SK-N-SH treated with all-trans-retinoic acid at 6 μM for 48 hours (cell line): Measurements from ENCODE around the gene TMEM63A.
A peak's percentile ranks its signal among the peaks of the same experiment; 100 is the strongest.

Experiments used
- ATAC-seq: fragments of 200-7000 bp; cut with Tn5 transposase; 3 replicates; pipeline ENCODE4 v1.9.1; 2020; ENCODE audit warnings: mild to moderate bottlenecking, moderate library complexity
- ARNTL ChIP-seq: fragments of 450-650 bp; formaldehyde crosslinking; IDR thresholded peaks from 2 replicates; pipeline ENCODE4 v1.5.0; 2020; ENCODE audit warnings: low read depth, mild to moderate bottlenecking, moderate library complexity, borderline replicate concordance
- BACH2 ChIP-seq: fragments of 250-450 bp; sonication (Bioruptor Pico); IDR thresholded peaks from 2 replicates; pipeline ENCODE4 v1.9.0; 2021; ENCODE audit warnings: mild to moderate bottlenecking, borderline replicate concordance
- CSDC2 ChIP-seq: fragments of 250-450 bp; sonication (Bioruptor Pico); IDR thresholded peaks from 2 replicates; pipeline ENCODE4 v1.5.0; 2020; ENCODE audit warnings: mild to moderate bottlenecking, moderate library complexity
- CSRNP3 ChIP-seq: fragments of 250-450 bp; sonication (Bioruptor Pico); IDR thresholded peaks from 2 replicates; pipeline ENCODE4 v1.5.1; 2021; ENCODE audit warnings: mild to moderate bottlenecking, moderate library complexity
- OSR1 ChIP-seq: fragments of 250-450 bp; sonication (Bioruptor Pico); IDR thresholded peaks from 2 replicates; pipeline ENCODE4 v1.8.0; 2022; ENCODE audit warnings: moderate library complexity, mild to moderate bottlenecking, inconsistent platforms
- PATZ1 ChIP-seq: fragments of 250-450 bp; sonication (Bioruptor Pico); IDR thresholded peaks from 2 replicates; pipeline ENCODE4 v1.8.0; 2020; ENCODE audit warnings: mild to moderate bottlenecking, moderate library complexity, borderline replicate concordance
- PPARA ChIP-seq: fragments of 250-450 bp; sonication (Bioruptor Pico); IDR thresholded peaks from 2 replicates; pipeline ENCODE4 v1.5.0; 2020; ENCODE audit warnings: mild to moderate bottlenecking, borderline replicate concordance
- SNAI2 ChIP-seq: fragments of 250-450 bp; sonication (Bioruptor Pico); IDR thresholded peaks from 2 replicates; pipeline ENCODE4 v1.5.0; 2020; ENCODE audit warnings: mild to moderate bottlenecking, moderate library complexity
- TCF4 ChIP-seq: fragments of 250-450 bp; sonication (Bioruptor Pico); IDR thresholded peaks from 2 replicates; pipeline ENCODE4 v1.8.0; 2021; ENCODE audit warnings: mild to moderate bottlenecking, moderate library complexity, borderline replicate concordance
- TOX ChIP-seq: fragments of 250-450 bp; sonication (Bioruptor Pico); IDR thresholded peaks from 2 replicates; pipeline ENCODE4 v1.8.0; 2021; ENCODE audit warnings: mild to moderate bottlenecking, moderate library complexity, borderline replicate concordance
- ZC3H10 ChIP-seq: fragments of 250-450 bp; sonication (Bioruptor Pico); IDR thresholded peaks from 2 replicates; pipeline ENCODE4 v1.5.1; 2021; ENCODE audit warnings: mild to moderate bottlenecking, moderate library complexity
- ZFP3 ChIP-seq: fragments of 250-450 bp; sonication (Bioruptor Pico); IDR thresholded peaks from 2 replicates; pipeline ENCODE4 v1.5.0; 2020; ENCODE audit warnings: mild to moderate bottlenecking, moderate library complexity
- ZNF70 ChIP-seq: fragments of 450-650 bp; formaldehyde crosslinking; IDR thresholded peaks from 2 replicates; pipeline ENCODE4 v1.5.0; 2020; ENCODE audit warnings: mild to moderate bottlenecking, moderate library complexity
- ZNF8 ChIP-seq: fragments of 450-650 bp; formaldehyde crosslinking; IDR thresholded peaks from 2 replicates; pipeline ENCODE4 v1.5.0; 2020; ENCODE audit warnings: mild to moderate bottlenecking, moderate library complexity
- TF ChIP-seq, protein P1 (sequence below): fragments of 250-450 bp; sonication (Bioruptor Pico); IDR thresholded peaks from 2 replicates; pipeline ENCODE4 v1.8.0; 2021; ENCODE audit warnings: low read depth, mild to moderate bottlenecking, moderate library complexity, borderline replicate concordance
- TF ChIP-seq, protein P2 (sequence below): fragments of 250-450 bp; sonication (Bioruptor Pico); IDR thresholded peaks from 2 replicates; pipeline ENCODE4 v1.5.1; 2020; ENCODE audit warnings: low read depth, mild to moderate bottlenecking, moderate library complexity
- TF ChIP-seq, protein P3 (sequence below): fragments of 250-450 bp; sonication (Bioruptor Pico); IDR thresholded peaks from 2 replicates; pipeline ENCODE4 v1.5.0; 2020; ENCODE audit warnings: mild to moderate bottlenecking, moderate library complexity

Gene TMEM63A

GRCh38 chr1:225818229-225818628 is 64.0 kb downstream of the TMEM63A start (continued):
- TF ChIP-seq, protein P1, sequence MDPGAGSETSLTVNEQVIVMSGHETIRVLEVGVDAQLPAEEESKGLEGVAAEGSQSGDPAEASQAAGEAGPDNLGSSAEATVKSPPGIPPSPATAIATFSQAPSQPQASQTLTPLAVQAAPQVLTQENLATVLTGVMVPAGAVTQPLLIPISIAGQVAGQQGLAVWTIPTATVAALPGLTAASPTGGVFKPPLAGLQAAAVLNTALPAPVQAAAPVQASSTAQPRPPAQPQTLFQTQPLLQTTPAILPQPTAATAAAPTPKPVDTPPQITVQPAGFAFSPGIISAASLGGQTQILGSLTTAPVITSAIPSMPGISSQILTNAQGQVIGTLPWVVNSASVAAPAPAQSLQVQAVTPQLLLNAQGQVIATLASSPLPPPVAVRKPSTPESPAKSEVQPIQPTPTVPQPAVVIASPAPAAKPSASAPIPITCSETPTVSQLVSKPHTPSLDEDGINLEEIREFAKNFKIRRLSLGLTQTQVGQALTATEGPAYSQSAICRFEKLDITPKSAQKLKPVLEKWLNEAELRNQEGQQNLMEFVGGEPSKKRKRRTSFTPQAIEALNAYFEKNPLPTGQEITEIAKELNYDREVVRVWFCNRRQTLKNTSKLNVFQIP (CRISPR knock-in tag) = no peak

GRCh38 chr1:225817611-225818061 is 64.5 kb downstream of the TMEM63A start:
- TF ChIP-seq, protein P2, sequence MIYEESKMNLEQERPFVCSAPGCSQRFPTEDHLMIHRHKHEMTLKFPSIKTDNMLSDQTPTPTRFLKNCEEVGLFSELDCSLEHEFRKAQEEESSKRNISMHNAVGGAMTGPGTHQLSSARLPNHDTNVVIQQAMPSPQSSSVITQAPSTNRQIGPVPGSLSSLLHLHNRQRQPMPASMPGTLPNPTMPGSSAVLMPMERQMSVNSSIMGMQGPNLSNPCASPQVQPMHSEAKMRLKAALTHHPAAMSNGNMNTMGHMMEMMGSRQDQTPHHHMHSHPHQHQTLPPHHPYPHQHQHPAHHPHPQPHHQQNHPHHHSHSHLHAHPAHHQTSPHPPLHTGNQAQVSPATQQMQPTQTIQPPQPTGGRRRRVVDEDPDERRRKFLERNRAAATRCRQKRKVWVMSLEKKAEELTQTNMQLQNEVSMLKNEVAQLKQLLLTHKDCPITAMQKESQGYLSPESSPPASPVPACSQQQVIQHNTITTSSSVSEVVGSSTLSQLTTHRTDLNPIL (CRISPR knock-in tag) = no peak
- no peak for TF ChIP-seq TCF4
- TF ChIP-seq CSDC2 (CRISPR knock-in tag) = 0 out of 2 replicates have a peak, but pooled peaks have one; percentile 65
- TF ChIP-seq SNAI2 (CRISPR knock-in tag) = 0 out of 2 replicates have a peak, but pooled peaks have one; percentile 54
- TF ChIP-seq ZC3H10 = 0 out of 2 replicates have a peak, but pooled peaks have one; percentile 45
- TF ChIP-seq OSR1 (CRISPR knock-in tag) = peak; percentile 90
- no peak for TF ChIP-seq BACH2 (CRISPR knock-in tag)
- no peak for TF ChIP-seq ZNF70 (CRISPR knock-in tag)
- TF ChIP-seq, protein P1 (CRISPR knock-in tag) = peak; percentile 42; the same call in 1 of the 2 replicates
- TF ChIP-seq PATZ1 (CRISPR knock-in tag) = 0 out of 2 replicates have a peak, but pooled peaks have one; percentile 46
- TF ChIP-seq TOX = peak; percentile 49; the same call in 1 of the 2 replicates
- no peak for TF ChIP-seq CSRNP3
- peak; percentile 54 for TF ChIP-seq ZFP3 (CRISPR knock-in tag)
- peak; percentile 86 for ATAC-seq

DNA sequence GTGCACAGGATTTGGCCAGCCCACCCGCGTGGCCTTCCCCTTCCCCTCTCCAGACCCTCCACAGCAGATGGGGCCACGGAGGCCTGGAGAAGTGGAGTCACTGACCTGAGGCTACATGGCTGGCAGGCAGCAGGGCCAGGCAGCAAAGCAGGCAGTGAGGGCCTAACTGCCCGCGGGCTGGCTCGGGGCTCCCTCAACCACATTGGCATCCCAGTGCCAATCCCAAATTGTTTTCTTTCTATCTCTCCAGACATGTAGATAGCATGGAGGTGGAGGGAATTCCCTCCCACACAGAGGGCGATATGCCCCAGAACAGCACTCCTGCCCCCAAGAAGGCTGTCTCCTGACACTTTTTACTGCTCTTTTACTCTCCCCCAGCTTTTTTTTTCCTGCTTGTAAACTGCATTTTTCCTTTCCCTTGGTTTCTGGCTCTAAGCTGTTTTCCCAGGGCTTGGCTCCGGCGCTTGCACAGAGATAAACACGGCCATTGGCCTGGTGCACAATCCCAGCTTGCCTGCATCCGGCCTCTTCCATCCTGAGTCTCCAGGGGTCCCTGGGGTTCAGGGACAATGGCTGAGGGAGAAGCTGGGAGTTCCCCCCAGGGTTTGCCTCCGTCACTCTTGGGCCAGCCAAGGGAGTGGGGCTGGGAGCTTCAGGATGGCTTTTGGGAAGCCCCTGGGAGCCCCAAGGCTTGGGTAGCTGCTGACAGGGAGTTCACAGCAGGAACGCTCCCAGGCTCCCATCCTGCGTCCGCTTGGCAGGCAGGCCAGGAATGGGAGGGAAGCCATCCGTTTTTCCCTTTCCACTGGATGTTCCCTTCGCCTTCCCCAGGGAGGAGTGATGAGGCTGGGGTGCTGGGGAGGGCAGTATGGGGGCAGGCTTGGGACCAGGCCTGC is 65.3 kb downstream of the TMEM63A start:
- ATAC-seq = peak; percentile 9; the same call in 2 of the 3 replicates
- TF ChIP-seq, protein P3, sequence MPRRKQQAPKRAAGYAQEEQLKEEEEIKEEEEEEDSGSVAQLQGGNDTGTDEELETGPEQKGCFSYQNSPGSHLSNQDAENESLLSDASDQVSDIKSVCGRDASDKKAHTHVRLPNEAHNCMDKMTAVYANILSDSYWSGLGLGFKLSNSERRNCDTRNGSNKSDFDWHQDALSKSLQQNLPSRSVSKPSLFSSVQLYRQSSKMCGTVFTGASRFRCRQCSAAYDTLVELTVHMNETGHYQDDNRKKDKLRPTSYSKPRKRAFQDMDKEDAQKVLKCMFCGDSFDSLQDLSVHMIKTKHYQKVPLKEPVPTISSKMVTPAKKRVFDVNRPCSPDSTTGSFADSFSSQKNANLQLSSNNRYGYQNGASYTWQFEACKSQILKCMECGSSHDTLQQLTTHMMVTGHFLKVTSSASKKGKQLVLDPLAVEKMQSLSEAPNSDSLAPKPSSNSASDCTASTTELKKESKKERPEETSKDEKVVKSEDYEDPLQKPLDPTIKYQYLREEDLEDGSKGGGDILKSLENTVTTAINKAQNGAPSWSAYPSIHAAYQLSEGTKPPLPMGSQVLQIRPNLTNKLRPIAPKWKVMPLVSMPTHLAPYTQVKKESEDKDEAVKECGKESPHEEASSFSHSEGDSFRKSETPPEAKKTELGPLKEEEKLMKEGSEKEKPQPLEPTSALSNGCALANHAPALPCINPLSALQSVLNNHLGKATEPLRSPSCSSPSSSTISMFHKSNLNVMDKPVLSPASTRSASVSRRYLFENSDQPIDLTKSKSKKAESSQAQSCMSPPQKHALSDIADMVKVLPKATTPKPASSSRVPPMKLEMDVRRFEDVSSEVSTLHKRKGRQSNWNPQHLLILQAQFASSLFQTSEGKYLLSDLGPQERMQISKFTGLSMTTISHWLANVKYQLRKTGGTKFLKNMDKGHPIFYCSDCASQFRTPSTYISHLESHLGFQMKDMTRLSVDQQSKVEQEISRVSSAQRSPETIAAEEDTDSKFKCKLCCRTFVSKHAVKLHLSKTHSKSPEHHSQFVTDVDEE = no peak
- TF ChIP-seq ZC3H10 = no peak
- no peak for TF ChIP-seq ZFP3 (CRISPR knock-in tag)
- no peak for TF ChIP-seq PPARA (CRISPR knock-in tag)
- TF ChIP-seq, protein P1 (CRISPR knock-in tag) = no peak
- TF ChIP-seq, protein P2 (CRISPR knock-in tag) = no peak
- TF ChIP-seq TOX = no peak
- TF ChIP-seq ARNTL (CRISPR knock-in tag) = no peak
- no peak for TF ChIP-seq SNAI2 (CRISPR knock-in tag)
- TF ChIP-seq TCF4 = no peak
- TF ChIP-seq ZNF8 (CRISPR knock-in tag) = no peak
- no peak for TF ChIP-seq CSRNP3
